CD4-positive, alpha-beta T cell treated with Interleukin-4 for 4 hours (primary cell): ENCODE measurements around the gene BMPER.

Experiments
- DNase-seq: peaks from one replicate; pipeline ENCODE4 v3.0.0-alpha.2; 2020

Gene BMPER

GRCh38 chr7:34067005-34067778 is 161.9 kb downstream of the BMPER start:
- no peak for DNase-seq

GRCh38 chr7:34069676-34070075 is 164.3 kb downstream of the BMPER start:
- DNase-seq = no peak

DNA sequence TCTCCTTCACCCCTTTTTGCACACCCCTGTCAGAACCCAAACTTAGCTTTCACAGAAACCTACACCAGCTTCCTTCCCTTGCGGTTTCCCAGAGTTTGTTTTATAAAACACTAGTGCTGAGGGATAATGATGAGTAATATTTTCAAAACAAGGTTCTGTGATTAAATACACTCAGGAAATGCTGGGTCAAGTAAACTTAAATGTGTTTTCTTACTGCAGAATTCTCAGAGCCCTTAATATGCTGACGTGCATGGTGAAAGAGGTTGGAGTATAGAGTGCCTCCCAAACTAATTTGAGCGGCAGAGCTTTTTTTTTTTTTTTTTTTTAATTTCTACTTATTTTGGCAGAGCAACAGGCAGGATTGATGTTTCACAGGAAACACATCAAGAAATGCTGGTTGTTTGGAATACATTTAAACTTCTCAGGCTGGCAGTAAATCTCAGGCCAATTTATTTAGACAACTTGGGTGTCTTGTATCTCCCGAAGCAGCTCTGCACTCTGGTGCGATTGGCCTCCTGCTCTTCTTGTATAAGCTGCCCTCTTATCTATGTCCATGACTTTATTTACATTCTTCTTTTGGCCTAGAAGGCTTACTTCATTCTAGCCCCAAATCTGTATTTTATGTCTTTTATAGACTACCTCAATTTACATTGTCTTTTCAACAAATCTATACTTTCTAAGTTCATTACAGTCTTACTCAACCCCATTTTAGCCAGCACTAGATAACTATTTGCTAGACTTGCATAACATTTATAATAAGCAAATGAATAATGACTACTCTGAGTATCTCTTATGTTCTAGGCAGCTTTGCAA is 165.4 kb downstream of the BMPER start:
- DNase-seq = no peak

DNA sequence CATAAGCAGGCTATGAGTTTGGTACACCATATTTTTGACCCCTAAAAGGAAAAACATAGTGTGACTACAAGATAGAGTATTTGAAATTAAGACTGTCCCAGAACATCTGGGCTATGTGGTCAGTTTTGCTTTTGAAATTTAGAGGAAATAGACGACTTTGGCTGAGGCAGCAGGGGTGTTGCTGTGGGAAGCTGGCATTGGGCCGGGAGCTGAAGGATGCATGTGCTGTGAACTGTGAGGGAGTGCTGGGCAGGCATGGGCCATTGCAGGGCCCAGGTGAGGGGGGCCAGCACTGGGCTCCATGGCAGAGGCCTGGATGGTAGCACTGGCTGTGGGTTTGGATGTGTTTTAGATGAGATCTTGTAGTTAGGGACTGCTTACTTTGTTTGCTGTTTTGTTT is 168.3 kb downstream of the BMPER start:
- no peak for DNase-seq

- no peak for DNase-seq
Observed at GRCh38 chr7:34074421-34074820, 169.1 kb downstream of the BMPER start.

GRCh38 chr7:34075523-34076370 is 170.4 kb downstream of the BMPER start:
- DNase-seq = no peak

- DNase-seq = no peak
Observed at GRCh38 chr7:34077168-34077567, 171.8 kb downstream of the BMPER start.

GRCh38 chr7:34078864-34079263 is 173.5 kb downstream of the BMPER start:
- no peak for DNase-seq

GRCh38 chr7:34080513-34080912 is 175.2 kb downstream of the BMPER start:
- DNase-seq = no peak

GRCh38 chr7:34081935-34082334 is 176.6 kb downstream of the BMPER start:
- DNase-seq = no peak

DNA sequence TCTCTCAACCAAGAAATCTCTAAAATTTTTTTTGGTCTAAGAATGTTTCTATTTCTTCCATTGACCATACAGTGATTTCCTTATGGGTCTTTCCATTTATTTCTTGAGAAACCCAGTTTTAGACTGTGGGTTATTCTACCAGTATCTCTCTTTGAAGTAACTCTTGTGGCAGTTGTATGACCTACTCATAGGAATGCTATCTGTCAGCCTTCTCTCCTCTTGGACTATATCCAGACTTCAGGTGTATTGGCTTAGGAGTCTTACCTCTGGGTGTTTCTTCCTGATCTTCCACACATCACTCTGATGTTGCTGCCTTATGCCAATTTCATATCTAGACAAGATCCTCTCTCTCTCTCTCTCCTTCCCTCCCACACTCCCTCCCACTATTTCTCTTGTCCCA is 178.1 kb downstream of the BMPER start:
- no peak for DNase-seq

- no peak for DNase-seq
Observed at GRCh38 chr7:34084651-34085050, 179.3 kb downstream of the BMPER start.

DNA sequence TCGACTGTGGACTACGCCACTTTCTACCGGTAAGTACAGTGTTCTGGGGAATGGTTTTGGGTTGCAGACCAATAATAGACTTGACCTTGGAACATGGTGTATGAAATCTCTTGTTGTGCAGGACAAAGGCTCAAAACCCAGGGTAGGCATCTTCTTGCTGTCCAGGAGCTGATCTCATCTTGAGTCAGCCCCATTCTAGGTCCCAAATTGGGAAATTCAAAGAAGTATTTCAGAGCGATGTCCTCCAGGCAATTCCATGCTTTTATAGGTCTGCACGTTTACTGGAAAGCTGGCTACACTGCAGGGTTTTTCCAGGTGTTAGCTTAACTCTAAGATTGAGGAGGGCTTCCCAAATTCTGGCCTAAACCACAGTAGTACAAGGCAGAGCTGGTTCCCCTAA is 180.7 kb downstream of the BMPER start:
- DNase-seq = no peak

GRCh38 chr7:34086981-34087380 is 181.6 kb downstream of the BMPER start:
- no peak for DNase-seq

DNA sequence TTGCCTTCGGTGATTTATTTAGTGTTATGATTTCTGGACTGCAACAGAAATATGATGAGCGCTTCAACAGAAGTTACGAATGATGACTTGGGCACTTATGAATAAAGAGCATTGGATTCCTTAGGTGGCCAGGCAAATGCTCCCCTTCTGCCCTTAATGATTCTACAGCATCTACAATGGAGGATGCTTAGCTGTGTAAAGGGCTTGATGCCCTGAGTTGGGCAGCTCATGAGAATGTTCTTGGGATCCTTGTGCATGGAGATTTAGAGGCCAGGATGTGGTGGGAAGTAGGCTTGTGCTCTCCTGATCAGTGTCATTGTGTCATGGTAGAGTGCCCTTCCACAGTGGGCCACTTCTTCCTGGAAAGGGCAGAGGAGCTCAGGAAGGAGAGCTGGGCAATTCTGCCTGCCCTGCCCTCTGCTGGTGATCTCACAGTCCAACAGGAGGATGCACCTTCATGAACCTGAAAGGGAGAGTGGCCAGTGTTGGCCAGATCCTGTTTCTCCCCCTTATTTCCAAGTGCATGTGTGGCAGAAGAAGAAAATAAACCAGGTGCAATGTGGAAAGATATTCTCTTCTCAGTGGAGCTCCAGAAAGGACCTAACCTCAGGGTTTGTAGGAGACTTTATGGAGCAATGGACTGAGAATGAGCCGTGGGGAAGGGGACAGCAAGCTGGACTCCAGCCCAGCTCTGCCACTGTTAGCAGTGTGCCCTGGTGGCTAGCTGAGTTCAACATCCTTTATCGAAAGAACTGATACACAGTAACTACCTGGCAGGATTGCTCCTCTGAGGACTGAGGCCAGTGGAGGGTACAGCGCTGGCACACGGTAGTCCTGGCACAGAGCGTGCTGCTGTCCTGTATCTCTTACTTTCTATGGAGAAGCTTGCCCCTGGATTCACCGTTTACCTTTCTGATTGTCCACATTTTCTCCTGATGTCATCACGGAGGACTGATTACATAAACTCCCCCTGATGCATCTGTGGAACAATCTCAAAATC is 182.9 kb downstream of the BMPER start:
- DNase-seq = no peak

DNA sequence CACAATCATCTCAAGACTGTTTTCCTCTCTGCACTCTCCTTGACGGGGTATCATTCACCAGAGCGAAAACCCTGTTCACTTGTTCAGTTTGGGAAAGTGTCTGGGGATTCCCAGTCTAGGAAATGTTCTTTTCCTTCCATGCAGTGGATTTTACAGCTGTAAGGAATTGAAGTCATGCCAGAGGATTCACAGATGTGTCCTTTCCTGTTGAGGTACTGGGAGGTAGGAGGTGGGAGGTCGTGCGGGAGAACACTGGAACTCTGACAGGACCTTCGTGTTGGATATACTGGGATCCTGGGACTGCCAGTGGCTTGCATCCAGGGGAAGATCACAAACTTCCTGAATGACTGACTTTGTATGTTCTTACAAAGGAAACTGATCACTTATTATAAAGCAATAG is 185.5 kb downstream of the BMPER start:
- DNase-seq = no peak

GRCh38 chr7:34091321-34091917 is 186.1 kb downstream of the BMPER start:
- DNase-seq = peak; percentile 4

- DNase-seq = no peak
Observed at GRCh38 chr7:34093276-34093675, 187.9 kb downstream of the BMPER start.

DNA sequence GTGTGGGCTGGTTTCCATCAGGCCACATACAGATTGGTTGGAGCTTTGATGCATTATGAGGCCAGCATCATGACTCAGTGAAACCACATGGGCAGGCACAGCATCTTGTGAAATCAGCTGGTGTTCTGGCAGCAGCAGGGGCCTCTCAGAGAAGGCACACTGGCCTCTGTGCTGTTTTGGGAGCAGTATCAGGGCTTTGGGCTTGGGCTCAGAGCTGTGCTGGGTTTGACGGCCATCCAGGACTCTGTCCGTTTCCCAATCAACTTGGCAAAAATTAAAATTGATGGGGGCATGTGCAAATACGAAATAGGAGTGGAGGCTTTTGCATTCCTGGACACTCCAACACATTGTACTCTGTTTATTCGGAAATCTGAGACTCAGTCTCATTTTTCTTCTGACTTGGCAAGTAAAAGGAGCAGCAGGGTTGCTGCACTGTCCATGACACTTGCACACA is 190.9 kb downstream of the BMPER start:
- DNase-seq = no peak

- DNase-seq = no peak
Observed at GRCh38 chr7:34096777-34097176, 191.4 kb downstream of the BMPER start.

GRCh38 chr7:34100661-34101060 is 195.3 kb downstream of the BMPER start:
- DNase-seq = no peak

- DNase-seq = no peak
Observed at GRCh38 chr7:34104115-34104514, 198.8 kb downstream of the BMPER start.
